ENCODE measurements around the gene TESK1.

DNA sequence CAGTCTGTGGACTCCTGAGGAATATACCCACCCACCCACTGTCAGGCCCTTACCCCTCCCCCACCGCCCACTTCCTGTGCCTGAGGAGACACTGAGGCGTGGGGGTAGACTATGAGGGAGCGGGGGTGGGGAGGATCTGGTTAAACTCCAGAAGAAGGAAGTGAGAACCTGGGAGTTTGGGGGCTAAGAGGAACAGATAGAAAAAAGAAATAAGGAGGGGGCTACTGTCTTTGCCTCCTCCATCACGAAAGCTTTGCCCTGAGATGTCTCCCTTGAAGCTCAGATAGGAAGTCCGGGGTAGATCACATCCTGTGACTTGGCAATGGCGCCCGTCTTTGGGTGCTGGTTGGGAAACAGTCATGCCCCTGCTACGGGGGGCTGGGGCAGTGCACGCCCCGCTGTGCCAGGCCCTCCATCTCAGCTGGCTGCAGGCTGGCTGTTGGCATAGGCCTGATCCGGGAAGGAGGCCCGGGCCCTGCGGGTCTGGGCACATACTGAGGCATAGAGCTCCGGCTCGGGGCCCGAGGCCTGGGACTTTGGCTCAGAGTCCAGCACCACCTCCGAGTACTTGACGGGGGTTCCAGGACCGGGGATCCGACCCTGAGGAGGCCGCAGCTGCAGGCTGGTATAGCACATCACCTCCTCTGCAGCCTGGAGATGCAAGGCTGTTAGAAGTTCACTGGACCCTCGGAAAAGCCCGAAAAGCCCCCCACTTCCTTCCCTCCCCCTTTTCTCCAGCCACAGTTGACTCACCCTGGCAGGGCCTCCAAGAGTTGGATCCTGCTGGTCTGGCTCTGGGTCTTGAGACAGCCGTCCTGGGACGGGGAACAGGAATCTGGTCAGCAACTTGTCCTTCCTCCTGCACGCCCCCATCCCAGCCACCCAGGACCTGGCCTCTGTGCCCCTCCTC lies 44.6 kb downstream of the TESK1 start:
- TF ChIP-seq YY1 (IDR thresholded peaks at IDR 0.05; ENCODE audit: insufficient read depth, insufficient read length) (no peak), SUZ12 (IDR thresholded peaks at IDR 0.05; ENCODE audit: extremely low read depth, insufficient read depth, insufficient read length) (no peak), ZNF274 (IDR thresholded peaks at IDR 0.05; ENCODE audit: low read depth, low read length) (no peak)
